Mesothelial cell of epicardium (in vitro differentiated cells): ENCODE measurements around the gene CAB39. TPM values are rescaled to one million over a fixed set of nuclear protein-coding genes. Genes with fewer than 3 reads are reported as not detected.
A peak's percentile ranks its signal among the peaks of the same experiment; 100 is the strongest.

Source experiments
- DNase-seq, 2 experiments: peaks; one replicate each; pipeline ENCODE4 v3.0.0; 2021; ENCODE audit warnings: low spot score in 2 of 2; ENCODE audit not compliant: unreplicated experiment in 2 of 2
- H3K27ac Mint-ChIP-seq: 2 replicates; pipeline ENCODE4 v1.8.0; 2021; ENCODE audit warnings: mixed read lengths
- H3K27me3 Mint-ChIP-seq: 2 replicates; pipeline ENCODE4 v1.8.0; 2021; ENCODE audit warnings: low read depth, mixed read lengths
- H3K36me3 Mint-ChIP-seq: 2 replicates; pipeline ENCODE4 v1.8.0; 2021; ENCODE audit warnings: mixed read lengths
- H3K4me1 Mint-ChIP-seq: 2 replicates; pipeline ENCODE4 v1.8.0; 2021; ENCODE audit warnings: mixed read lengths
- H3K4me3 Mint-ChIP-seq: 2 replicates; pipeline ENCODE4 v1.8.0; 2021; ENCODE audit warnings: mild to moderate bottlenecking, moderate library complexity, mixed read lengths
- H3K9me3 Mint-ChIP-seq: 2 replicates; pipeline ENCODE4 v1.8.0; 2021; ENCODE audit warnings: mixed read lengths
- CTCF ChIP-seq: fragments of 200-600 bp; sonication (generic); IDR thresholded peaks from one replicate; pipeline ENCODE4 v1.5.0; 2021; ENCODE audit warnings: antibody characterized with exemption; ENCODE audit not compliant: unreplicated experiment
- total RNA-seq: library from RNA; stranded (reverse); gene quantifications from 3 replicates; pipeline ENCODE4 v1.2.1, GENCODE V29; 2021

The CAB39 gene
- total RNA-seq, 1 donor from 2014 or later, result 41.7 TPM

GRCh38 chr2:230821261-230821990 is 108.8 kb downstream of the CAB39 start:
- Mint-ChIP-seq H3K4me1 (peaks cover 2% of the 10 kb centered on the region), H3K27me3 (peaks cover 4% of the 10 kb centered on the region), H3K36me3 (peaks cover 12% of the 10 kb centered on the region), H3K27ac (no peak overlapping the region), H3K4me3 (no peak overlapping the region), H3K9me3 (no peaks in the 10 kb centered on the region)
- no peak for TF ChIP-seq CTCF
- DNase-seq, result no peak

GRCh38 chr2:230821991-230822520 is 109.4 kb downstream of the CAB39 start:
- Mint-ChIP-seq H3K36me3 (peaks cover 12% of the 10 kb centered on the region), H3K9me3 (no peaks in the 10 kb centered on the region), H3K4me1 (peaks cover 2% of the 10 kb centered on the region), H3K27ac (no peak overlapping the region), H3K4me3 (no peak overlapping the region), H3K27me3 (peaks cover 5% of the 10 kb centered on the region)
- DNase-seq, result no peak
- no peak for TF ChIP-seq CTCF

GRCh38 chr2:230823264-230823964 is 110.8 kb downstream of the CAB39 start:
- peaks cover 2% of the 10 kb centered on the region for H3K4me1 Mint-ChIP-seq
- DNase-seq, result no peak
- no peak overlapping the region for H3K4me3 Mint-ChIP-seq
- H3K27me3 Mint-ChIP-seq, result peaks cover 8% of the 10 kb centered on the region
- TF ChIP-seq CTCF, result no peak
- H3K27ac Mint-ChIP-seq, result no peak overlapping the region
- peaks cover 6% of the 10 kb centered on the region for H3K36me3 Mint-ChIP-seq
- H3K9me3 Mint-ChIP-seq, result no peaks in the 10 kb centered on the region

GRCh38 chr2:230824406-230824978 is 111.8 kb downstream of the CAB39 start:
- Mint-ChIP-seq H3K4me3 (no peak overlapping the region), H3K27me3 (peaks cover 8% of the 10 kb centered on the region), H3K36me3 (no peaks in the 10 kb centered on the region), H3K9me3 (no peaks in the 10 kb centered on the region), H3K27ac (peak overlapping the region; percentile 60), H3K4me1 (peaks cover 2% of the 10 kb centered on the region)
- peak; percentile 80 for TF ChIP-seq CTCF
- peak in 1 of 2 experiments; percentile 57 for DNase-seq

- H3K27me3 Mint-ChIP-seq, result peaks cover 8% of the 10 kb centered on the region
- H3K4me3 Mint-ChIP-seq, result no peak overlapping the region
- H3K9me3 Mint-ChIP-seq, result peaks cover 3% of the 10 kb centered on the region
- H3K36me3 Mint-ChIP-seq, result no peaks in the 10 kb centered on the region
- H3K4me1 Mint-ChIP-seq, result peaks cover 2% of the 10 kb centered on the region
- H3K27ac Mint-ChIP-seq, result no peak overlapping the region
- TF ChIP-seq CTCF, result no peak
- DNase-seq, result no peak
Observed at GRCh38 chr2:230825354-230825753, 112.7 kb downstream of the CAB39 start.
